Mesenchymal stem cell (in vitro differentiated cells and primary cell): ENCODE measurements around the gene EPB41L2.

Source experiments
- DNase-seq: peaks from one replicate; pipeline ENCODE4 v3.0.0-alpha.2; 2013
- H2AFZ ChIP-seq: one replicate; pipeline ENCODE4 v1.6.1; 2013; ENCODE audit warnings: low read depth, mild to moderate bottlenecking, control low read depth, inconsistent platforms, low read length, moderate library complexity
- H2AK5ac ChIP-seq: 2 replicates; pipeline ENCODE4 v1.6.1; 2013; ENCODE audit warnings: low read length, moderate library complexity, mild to moderate bottlenecking, inconsistent platforms; ENCODE audit not compliant: severe bottlenecking
- H2BK120ac ChIP-seq: one replicate; pipeline ENCODE4 v1.6.1; 2013; ENCODE audit warnings: low read depth, mild to moderate bottlenecking, inconsistent platforms, low read length, moderate library complexity
- H2BK12ac ChIP-seq, 2 experiments: one replicate each; pipeline ENCODE4 v1.6.1; 2013; ENCODE audit warnings: inconsistent platforms in 2 of 2, low read length in 2 of 2, mild to moderate bottlenecking in 2 of 2, moderate library complexity in 2 of 2, control low read depth in 1 of 2
- H2BK15ac ChIP-seq: one replicate; pipeline ENCODE4 v1.6.1; 2013; ENCODE audit warnings: mild to moderate bottlenecking, low read depth, inconsistent platforms; ENCODE audit not compliant: poor library complexity, severe bottlenecking
- H2BK5ac ChIP-seq: 2 replicates; pipeline ENCODE4 v1.6.1; 2013; ENCODE audit warnings: low read depth, mild to moderate bottlenecking, low read length, control low read depth, inconsistent platforms; ENCODE audit not compliant: poor library complexity, severe bottlenecking
- H3K14ac ChIP-seq, 2 experiments: one replicate each; pipeline ENCODE4 v1.6.1; 2013; ENCODE audit warnings: inconsistent platforms in 2 of 2, low read length in 2 of 2, control low read depth in 1 of 2, mild to moderate bottlenecking in 1 of 2, moderate library complexity in 1 of 2
- H3K18ac ChIP-seq, 2 experiments: one replicate each; pipeline ENCODE4 v1.6.1; 2013; ENCODE audit warnings: inconsistent platforms in 2 of 2, low read length in 2 of 2, control low read depth in 1 of 2, low read depth in 1 of 2, mild to moderate bottlenecking in 1 of 2
- H3K23ac ChIP-seq, 2 experiments: one replicate each; pipeline ENCODE4 v1.6.1; 2013; ENCODE audit warnings: inconsistent platforms in 2 of 2, low read length in 2 of 2, mild to moderate bottlenecking in 2 of 2, moderate library complexity in 2 of 2, control low read depth in 1 of 2
- H3K27ac ChIP-seq: 2 replicates; pipeline ENCODE4 v1.5.1; 2013; ENCODE audit warnings: mild to moderate bottlenecking, moderate library complexity, low read length, control low read depth, inconsistent platforms; ENCODE audit not compliant: poor library complexity, severe bottlenecking
- H3K27me3 ChIP-seq, 2 experiments: 2 replicates each; pipeline versions ENCODE4 v1.6.1 to v1.7.0; 2013; ENCODE audit warnings: low read length in 2 of 2, mild to moderate bottlenecking in 2 of 2, moderate library complexity in 2 of 2, control low read depth in 1 of 2, inconsistent platforms in 1 of 2; ENCODE audit not compliant: control insufficient read depth in 1 of 2, insufficient read depth in 1 of 2
- H3K36me3 ChIP-seq, 2 experiments: 2 replicates each; pipeline versions ENCODE4 v1.6.1 to v1.7.0; 2013; ENCODE audit warnings: low read length in 2 of 2, control low read depth in 1 of 2, inconsistent platforms in 1 of 2, low read depth in 1 of 2, mild to moderate bottlenecking in 1 of 2; ENCODE audit not compliant: insufficient read depth in 2 of 2, control insufficient read depth in 1 of 2
- H3K4ac ChIP-seq, 2 experiments: one replicate each; pipeline ENCODE4 v1.6.1; 2013; ENCODE audit warnings: inconsistent platforms in 2 of 2, low read length in 2 of 2, mild to moderate bottlenecking in 2 of 2, moderate library complexity in 2 of 2, control low read depth in 1 of 2, low read depth in 1 of 2
- H3K4me1 ChIP-seq: 2 replicates; pipeline ENCODE4 v1.6.1; 2013; ENCODE audit warnings: low read depth, low read length, control low read depth; ENCODE audit not compliant: control insufficient read depth, insufficient read depth
- H3K4me2 ChIP-seq: 2 replicates; pipeline ENCODE4 v1.6.1; 2013; ENCODE audit warnings: low read length, mild to moderate bottlenecking, inconsistent platforms; ENCODE audit not compliant: poor library complexity, severe bottlenecking
- H3K4me3 ChIP-seq, 2 experiments: 2 replicates each; pipeline versions ENCODE4 v1.5.1 to v1.7.0; 2013; ENCODE audit warnings: low read length in 2 of 2, mild to moderate bottlenecking in 2 of 2, control low read depth in 1 of 2, low read depth in 1 of 2; ENCODE audit not compliant: insufficient read depth in 1 of 2
- H3K79me1 ChIP-seq: replicated peaks from 2 replicates; pipeline ENCODE4 v1.6.1; 2013; ENCODE audit warnings: mild to moderate bottlenecking, control low read depth, low read length, inconsistent platforms; ENCODE audit not compliant: poor library complexity, severe bottlenecking
- H3K9ac ChIP-seq: 2 replicates; pipeline ENCODE4 v1.7.0; 2013; ENCODE audit warnings: mild to moderate bottlenecking, low read length, moderate library complexity
- H3K9me3 ChIP-seq: 2 replicates; pipeline ENCODE4 v1.7.0; 2013; ENCODE audit warnings: mild to moderate bottlenecking, low read length; ENCODE audit not compliant: control insufficient read depth
- H4K8ac ChIP-seq: one replicate; pipeline ENCODE4 v1.6.1; 2013; ENCODE audit warnings: inconsistent platforms, mild to moderate bottlenecking, low read length, moderate library complexity
- H4K91ac ChIP-seq: one replicate; pipeline ENCODE4 v1.6.1; 2013; ENCODE audit warnings: mild to moderate bottlenecking, low read length, inconsistent platforms
- WGBS: methylation state at CpG from one replicate; pipeline ENCODE4 v1.1.7; 2013; ENCODE audit warnings: mixed read lengths; 5-methylcytosine and 5-hydroxymethylcytosine counted together

Gene EPB41L2

GRCh38 chr6:130936933-130937332 lies 126.1 kb downstream of the EPB41L2 start:
- H4K8ac ChIP-seq: no peak overlapping the region
- 99% methylated on average over 5 of the region's 5 CpGs for WGBS
- H4K91ac ChIP-seq: no peak overlapping the region
- H3K36me3 ChIP-seq: no peaks in the 10 kb centered on the region
- H2BK15ac ChIP-seq: no peak overlapping the region
- peaks cover 8% of the 10 kb centered on the region for H3K4me1 ChIP-seq
- H2AFZ ChIP-seq: no peak overlapping the region
- H3K9ac ChIP-seq: no peak overlapping the region
- no peak overlapping the region for H2AK5ac ChIP-seq
- peaks cover 14% of the 10 kb centered on the region for H3K79me1 ChIP-seq
- no peak overlapping the region for H2BK5ac ChIP-seq
- H2BK12ac ChIP-seq: no peak overlapping the region
- H3K27ac ChIP-seq: no peak overlapping the region
- H3K14ac ChIP-seq: no peak overlapping the region
- no peak overlapping the region for H3K23ac ChIP-seq
- no peak for DNase-seq
- H3K4me2 ChIP-seq: no peak overlapping the region
- H2BK120ac ChIP-seq: peak overlapping the region; percentile 19
- no peaks in the 10 kb centered on the region for H3K9me3 ChIP-seq
- no peak overlapping the region for H3K18ac ChIP-seq
- no peaks in the 10 kb centered on the region for H3K27me3 ChIP-seq
- H3K4me3 ChIP-seq: no peak overlapping the region
- no peak overlapping the region for H3K4ac ChIP-seq

- Histone ChIP-seq H2BK12ac (no peak overlapping the region), H3K14ac (no peak overlapping the region), H3K27ac (peak overlapping the region; percentile 56), H3K9me3 (no peaks in the 10 kb centered on the region), H3K23ac (no peak overlapping the region), H3K4me3 (no peak overlapping the region), H3K18ac (no peak overlapping the region), H3K36me3 (no peaks in the 10 kb centered on the region), H2BK120ac (no peak overlapping the region), H3K4ac (no peak overlapping the region), H2AK5ac (no peak overlapping the region), H3K27me3 (no peaks in the 10 kb centered on the region), H2AFZ (no peak overlapping the region), H2BK5ac (no peak overlapping the region), H2BK15ac (no peak overlapping the region), H3K9ac (no peak overlapping the region), H3K4me2 (no peak overlapping the region), H3K4me1 (peaks cover 8% of the 10 kb centered on the region), H3K79me1 (peaks cover 15% of the 10 kb centered on the region), H4K8ac (no peak overlapping the region), H4K91ac (no peak overlapping the region)
- peak; percentile 28 for DNase-seq
Measured at GRCh38 chr6:130935978-130936377, 127.1 kb downstream of the EPB41L2 start.

- no peak overlapping the region for H4K8ac ChIP-seq
- H3K4me2 ChIP-seq: no peak overlapping the region
- H3K9ac ChIP-seq: no peak overlapping the region
- H3K27me3 ChIP-seq: no peaks in the 10 kb centered on the region
- no peak overlapping the region for H3K4ac ChIP-seq
- no peak overlapping the region for H2BK120ac ChIP-seq
- no peak overlapping the region for H2BK12ac ChIP-seq
- H4K91ac ChIP-seq: no peak overlapping the region
- peak; percentile 43 for DNase-seq
- 100% methylated on average over 1 of the region's 4 CpGs for WGBS
- H3K14ac ChIP-seq: no peak overlapping the region
- H3K27ac ChIP-seq: peak overlapping the region; percentile 20
- H3K18ac ChIP-seq: no peak overlapping the region
- H3K79me1 ChIP-seq: peaks cover 16% of the 10 kb centered on the region
- H3K9me3 ChIP-seq: no peaks in the 10 kb centered on the region
- H3K36me3 ChIP-seq: no peaks in the 10 kb centered on the region
- H3K23ac ChIP-seq: no peak overlapping the region
- H3K4me1 ChIP-seq: peaks cover 8% of the 10 kb centered on the region
- no peak overlapping the region for H2BK5ac ChIP-seq
- H2AFZ ChIP-seq: no peak overlapping the region
- no peak overlapping the region for H2AK5ac ChIP-seq
- H3K4me3 ChIP-seq: no peak overlapping the region
- no peak overlapping the region for H2BK15ac ChIP-seq
Measured at GRCh38 chr6:130934848-130935585, 128.0 kb downstream of the EPB41L2 start.

GRCh38 chr6:130933712-130934200 lies 129.3 kb downstream of the EPB41L2 start:
- Histone ChIP-seq H2BK5ac (no peak overlapping the region), H3K4me3 (peak overlapping the region in 1 of 2 experiments; percentile 16), H3K18ac (no peak overlapping the region), H3K4me2 (no peak overlapping the region), H3K27ac (peak overlapping the region; percentile 37), H2BK120ac (no peak overlapping the region), H2BK12ac (no peak overlapping the region), H3K27me3 (no peaks in the 10 kb centered on the region), H2BK15ac (no peak overlapping the region), H3K36me3 (no peaks in the 10 kb centered on the region), H4K8ac (no peak overlapping the region), H3K9ac (no peak overlapping the region), H2AFZ (no peak overlapping the region), H2AK5ac (no peak overlapping the region), H3K14ac (no peak overlapping the region), H4K91ac (no peak overlapping the region), H3K23ac (no peak overlapping the region), H3K4me1 (peaks cover 8% of the 10 kb centered on the region), H3K9me3 (no peaks in the 10 kb centered on the region), H3K4ac (no peak overlapping the region), H3K79me1 (peaks cover 23% of the 10 kb centered on the region)
- 31% methylated on average over 5 of the region's 6 CpGs for WGBS
- DNase-seq: peak; percentile 56
